Liver (tissue), 9 donors: ENCODE results near the gene SYCN. TPM values are rescaled to one million over a fixed set of nuclear protein-coding genes. Genes with fewer than 3 reads are reported as not detected.

Experiments used
- DNase-seq: peaks from one replicate; pipeline ENCODE4 v3.0.0-alpha.2; 2017; ENCODE audit warnings: low spot score
- H3K27ac ChIP-seq, 2 donors: one replicate each; pipeline ENCODE4 v1.7.0; 2013; ENCODE audit warnings: inconsistent platforms in 2 of 2, low read length in 2 of 2, control low read depth in 1 of 2, low read depth in 1 of 2, mild to moderate bottlenecking in 1 of 2
- H3K27me3 ChIP-seq, 4 donors: one replicate each; pipeline versions ENCODE4 v1.6.1 to v1.7.0; 2013; ENCODE audit warnings: low read length in 3 of 4, inconsistent platforms in 1 of 4, mild to moderate bottlenecking in 1 of 4, moderate library complexity in 1 of 4; ENCODE audit not compliant: control insufficient read depth in 4 of 4, insufficient read depth in 4 of 4
- H3K36me3 ChIP-seq, 4 donors: one replicate each; pipeline versions ENCODE4 v1.6.1 to v1.7.0; 2013; ENCODE audit warnings: low read length in 3 of 4, mild to moderate bottlenecking in 3 of 4, low read depth in 1 of 4, moderate library complexity in 1 of 4; ENCODE audit not compliant: control insufficient read depth in 4 of 4, insufficient read depth in 3 of 4
- H3K4me1 ChIP-seq, 4 donors: one replicate each; pipeline versions ENCODE4 v1.6.1 to v1.7.0; 2013; ENCODE audit warnings: low read length in 3 of 4, mild to moderate bottlenecking in 3 of 4, moderate library complexity in 1 of 4; ENCODE audit not compliant: control insufficient read depth in 4 of 4, insufficient read depth in 4 of 4
- H3K4me3 ChIP-seq, 3 donors: one replicate each; pipeline versions ENCODE4 v1.6.1 to v1.7.0; 2013; ENCODE audit warnings: low read length in 3 of 3, control low read depth in 1 of 3, low read depth in 1 of 3, mild to moderate bottlenecking in 1 of 3
- H3K9ac ChIP-seq, 2 donors: one replicate each; pipeline ENCODE4 v1.7.0; 2013; ENCODE audit warnings: low read length in 2 of 2, mild to moderate bottlenecking in 2 of 2, moderate library complexity in 2 of 2, control low read depth in 1 of 2, low read depth in 1 of 2
- H3K9me3 ChIP-seq, 4 donors: one replicate each; pipeline versions ENCODE4 v1.6.1 to v1.7.0; 2013; ENCODE audit warnings: low read length in 3 of 4; ENCODE audit not compliant: control insufficient read depth in 4 of 4
- EGR1 ChIP-seq, 2 donors: IDR thresholded peaks; 2 replicates each; pipeline ENCODE4 v1.6.1; 2016 to 2018; ENCODE audit warnings: antibody characterized with exemption in 2 of 2, low read depth in 2 of 2
- FOXA1 ChIP-seq: IDR thresholded peaks from 2 replicates; pipeline ENCODE4 v1.6.1; 2016; ENCODE audit warnings: antibody characterized with exemption
- GABPA ChIP-seq, 2 donors: IDR thresholded peaks in 1 of 2; conservative IDR thresholded peaks in 1 of 2; 2 replicates each; pipeline ENCODE4 v1.6.1; 2016; ENCODE audit warnings: antibody characterized with exemption in 2 of 2, mild to moderate bottlenecking in 1 of 2, moderate library complexity in 1 of 2
- HNF4G ChIP-seq: IDR thresholded peaks from 2 replicates; pipeline ENCODE4 v1.6.1; 2016; ENCODE audit warnings: antibody characterized with exemption
- NR2F2 ChIP-seq: IDR thresholded peaks from 2 replicates; pipeline ENCODE4 v1.6.1; 2016; ENCODE audit warnings: antibody characterized with exemption
- RAD21 ChIP-seq, 2 donors: IDR thresholded peaks; 2 replicates each; pipeline ENCODE4 v1.6.1; 2016; ENCODE audit warnings: antibody characterized with exemption in 2 of 2, mild to moderate bottlenecking in 2 of 2
- TAF1 ChIP-seq: conservative IDR thresholded peaks from 2 replicates; pipeline ENCODE4 v1.6.1; 2016; ENCODE audit warnings: antibody characterized with exemption, mild to moderate bottlenecking
- YY1 ChIP-seq: IDR thresholded peaks from 2 replicates; pipeline ENCODE4 v1.6.1; 2016; ENCODE audit warnings: antibody characterized with exemption, mild to moderate bottlenecking
- WGBS: extraction: QIAGEN DNeasy Blood & Tissue Kit; methylation state at CpG from one replicate; pipeline ENCODE4 v1.1.7; 2013; 5-methylcytosine and 5-hydroxymethylcytosine counted together
- polyA plus RNA-seq, 2 donors: library from polyadenylated mRNA; stranded (reverse) in 1 of 2; unstranded in 1 of 2; fragments of 200-250 nt in 1 of 2; fragments of >200 nt in 1 of 2; fragmentation: Nextera tagmentation in 1 of 2; extraction: Ambion mirVana in 1 of 2; gene quantifications; one replicate each; pipeline versions ENCODE4 v1.2.1 to v1.2.3, GENCODE V29; 2013 to 2015
- total RNA-seq, 2 donors: library from RNA; depleted of rRNA; stranded (reverse); fragments of >200 nt; gene quantifications; one replicate each; pipeline ENCODE4 v1.2.3, GENCODE V29; 2014
- TF ChIP-seq, protein P1 (sequence below): IDR thresholded peaks from 2 replicates; pipeline ENCODE4 v1.6.1; 2016; ENCODE audit warnings: antibody characterized with exemption
- TF ChIP-seq, protein P2 (sequence below): fragments of 150-350 bp; IDR thresholded peaks from 2 replicates; pipeline ENCODE4 v1.5.1; 2017; ENCODE audit warnings: improper control_type of control experiment, low read depth, low read length; ENCODE audit not compliant: missing input control
- TF ChIP-seq, protein P3 (sequence below): IDR thresholded peaks from 2 replicates; pipeline ENCODE4 v1.6.1; 2016; ENCODE audit warnings: antibody characterized with exemption
- donor health status: healthy.
- donor health status: healthy.
- donor health status: healthy.
- donor health status: healthy.
- donor health status: healthy.

The SYCN gene
- total and polyA plus RNA-seq, 4 donors, result not detected

- TF ChIP-seq, protein P1, sequence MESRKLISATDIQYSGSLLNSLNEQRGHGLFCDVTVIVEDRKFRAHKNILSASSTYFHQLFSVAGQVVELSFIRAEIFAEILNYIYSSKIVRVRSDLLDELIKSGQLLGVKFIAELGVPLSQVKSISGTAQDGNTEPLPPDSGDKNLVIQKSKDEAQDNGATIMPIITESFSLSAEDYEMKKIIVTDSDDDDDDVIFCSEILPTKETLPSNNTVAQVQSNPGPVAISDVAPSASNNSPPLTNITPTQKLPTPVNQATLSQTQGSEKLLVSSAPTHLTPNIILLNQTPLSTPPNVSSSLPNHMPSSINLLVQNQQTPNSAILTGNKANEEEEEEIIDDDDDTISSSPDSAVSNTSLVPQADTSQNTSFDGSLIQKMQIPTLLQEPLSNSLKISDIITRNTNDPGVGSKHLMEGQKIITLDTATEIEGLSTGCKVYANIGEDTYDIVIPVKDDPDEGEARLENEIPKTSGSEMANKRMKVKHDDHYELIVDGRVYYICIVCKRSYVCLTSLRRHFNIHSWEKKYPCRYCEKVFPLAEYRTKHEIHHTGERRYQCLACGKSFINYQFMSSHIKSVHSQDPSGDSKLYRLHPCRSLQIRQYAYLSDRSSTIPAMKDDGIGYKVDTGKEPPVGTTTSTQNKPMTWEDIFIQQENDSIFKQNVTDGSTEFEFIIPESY, result no peak
- TF ChIP-seq HNF4G, result no peak
- no peak for TF ChIP-seq EGR1 (IDR thresholded peaks at IDR 0.05; ENCODE audit: low read depth in 2 of 2)
Measured at GRCh38 chr19:39168258-39169142, 35.6 kb downstream of the SYCN start (continued).

DNA sequence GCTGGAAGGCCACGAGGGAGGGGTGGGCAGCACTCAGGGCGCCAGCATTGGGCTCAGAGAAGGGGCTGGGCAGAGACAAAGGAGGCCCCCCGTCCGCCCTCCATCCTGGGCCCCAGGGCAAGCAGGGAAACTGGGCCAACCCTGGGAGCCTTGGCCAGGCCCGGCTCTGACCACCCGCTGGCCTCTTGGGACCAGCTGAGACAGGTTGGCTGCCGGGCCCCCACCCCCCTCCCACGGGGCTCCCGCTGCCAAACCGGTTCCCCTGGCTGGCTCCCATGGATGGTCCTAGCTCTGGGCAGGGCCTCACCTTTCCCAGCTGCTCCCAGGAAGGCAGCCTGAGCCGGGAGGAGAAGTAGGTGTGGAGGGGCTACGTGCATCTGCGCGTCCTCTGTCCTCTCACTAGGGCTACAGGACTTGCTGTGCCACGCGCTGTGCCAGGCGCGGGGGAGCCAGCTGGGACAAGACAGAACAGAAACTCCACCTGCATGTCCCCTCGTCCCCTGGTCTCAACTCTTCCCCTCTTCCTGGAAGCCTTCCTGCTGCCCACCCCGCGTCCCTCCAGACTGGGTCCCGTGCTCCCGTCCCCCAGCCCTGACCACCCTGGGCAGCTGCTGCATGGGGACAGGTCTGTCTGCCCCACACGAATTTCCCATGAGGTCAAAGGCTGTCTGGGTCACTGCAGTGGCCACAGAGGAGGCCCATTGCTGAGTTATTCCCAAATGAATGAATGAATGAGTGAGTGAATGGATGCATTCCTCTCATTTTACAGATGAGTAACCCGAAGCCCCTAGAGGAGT is 36.4 kb downstream of the SYCN start:
- TF ChIP-seq YY1, result no peak
- TF ChIP-seq, protein P2, sequence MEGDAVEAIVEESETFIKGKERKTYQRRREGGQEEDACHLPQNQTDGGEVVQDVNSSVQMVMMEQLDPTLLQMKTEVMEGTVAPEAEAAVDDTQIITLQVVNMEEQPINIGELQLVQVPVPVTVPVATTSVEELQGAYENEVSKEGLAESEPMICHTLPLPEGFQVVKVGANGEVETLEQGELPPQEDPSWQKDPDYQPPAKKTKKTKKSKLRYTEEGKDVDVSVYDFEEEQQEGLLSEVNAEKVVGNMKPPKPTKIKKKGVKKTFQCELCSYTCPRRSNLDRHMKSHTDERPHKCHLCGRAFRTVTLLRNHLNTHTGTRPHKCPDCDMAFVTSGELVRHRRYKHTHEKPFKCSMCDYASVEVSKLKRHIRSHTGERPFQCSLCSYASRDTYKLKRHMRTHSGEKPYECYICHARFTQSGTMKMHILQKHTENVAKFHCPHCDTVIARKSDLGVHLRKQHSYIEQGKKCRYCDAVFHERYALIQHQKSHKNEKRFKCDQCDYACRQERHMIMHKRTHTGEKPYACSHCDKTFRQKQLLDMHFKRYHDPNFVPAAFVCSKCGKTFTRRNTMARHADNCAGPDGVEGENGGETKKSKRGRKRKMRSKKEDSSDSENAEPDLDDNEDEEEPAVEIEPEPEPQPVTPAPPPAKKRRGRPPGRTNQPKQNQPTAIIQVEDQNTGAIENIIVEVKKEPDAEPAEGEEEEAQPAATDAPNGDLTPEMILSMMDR, result no peak
- TF ChIP-seq EGR1 (IDR thresholded peaks at IDR 0.05; ENCODE audit: low read depth in 2 of 2), result no peak
- TF ChIP-seq NR2F2, result no peak
- TF ChIP-seq RAD21 (IDR thresholded peaks at IDR 0.05), result no peak
- no peak for TF ChIP-seq FOXA1
- TF ChIP-seq GABPA (IDR thresholded peaks at IDR 0.05 in 1 of 2, conservative IDR thresholded peaks at IDR 0.05 in 1 of 2), result no peak
- TF ChIP-seq, protein P3, sequence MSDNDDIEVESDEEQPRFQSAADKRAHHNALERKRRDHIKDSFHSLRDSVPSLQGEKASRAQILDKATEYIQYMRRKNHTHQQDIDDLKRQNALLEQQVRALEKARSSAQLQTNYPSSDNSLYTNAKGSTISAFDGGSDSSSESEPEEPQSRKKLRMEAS, result no peak
- peak overlapping the region; percentile 2 to 37 for H3K27ac ChIP-seq
- no peak overlapping the region for H3K9ac ChIP-seq
- no peak for DNase-seq
- H3K4me1 ChIP-seq, result peaks cover 6 to 24% (median 14%) of the 10 kb centered on the region in 4 donors
- whole genome bisulfite sequencing, result 78% methylated on average over 25 of the region's 25 CpGs
- H3K9me3 ChIP-seq, result no peaks in the 10 kb centered on the region
- H3K36me3 ChIP-seq, result peaks cover 2 to 19% (median 4%) of the 10 kb centered on the region in 4 donors
- no peak overlapping the region for H3K4me3 ChIP-seq
- no peaks in the 10 kb centered on the region for H3K27me3 ChIP-seq

DNA sequence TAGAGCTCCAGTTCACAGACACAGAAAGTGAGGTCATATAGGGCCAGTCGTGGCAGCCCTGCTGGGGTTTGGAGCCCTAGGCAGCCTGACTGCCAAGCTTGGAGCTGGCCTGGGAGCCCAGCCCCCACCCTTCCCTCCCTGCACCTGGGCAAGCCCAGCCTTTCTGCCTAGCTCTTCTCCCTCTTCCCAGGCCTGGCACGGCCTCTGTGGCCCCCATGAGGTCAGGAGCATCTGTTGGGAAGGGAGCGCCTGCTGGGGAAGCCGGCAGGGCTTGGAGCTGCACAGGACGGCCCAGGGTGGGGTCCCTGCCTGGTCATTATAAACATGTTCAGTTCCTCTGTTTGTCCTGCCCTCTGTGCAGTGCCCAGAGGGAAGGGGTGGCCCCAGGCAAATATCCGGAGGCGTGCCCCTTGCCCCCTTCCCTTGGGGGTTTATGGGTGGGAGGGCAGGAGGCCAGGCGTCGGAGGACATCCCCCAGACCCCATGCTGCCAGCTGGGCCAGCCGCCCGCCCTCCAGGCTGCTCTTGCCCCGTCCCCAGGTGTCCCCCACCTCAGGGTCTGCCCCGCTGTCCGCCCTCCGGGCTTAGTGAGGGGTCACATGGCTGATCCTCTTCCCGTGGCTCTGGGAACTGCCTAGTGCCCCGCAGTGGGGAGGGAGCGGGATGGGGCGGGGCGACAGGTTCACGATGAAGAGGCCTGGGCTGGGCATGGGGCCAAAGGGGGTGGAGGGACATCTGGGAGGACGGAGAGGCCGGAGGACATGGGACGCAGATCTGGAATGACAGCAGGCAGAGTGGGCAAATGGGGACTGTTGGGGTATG is 37.3 kb downstream of the SYCN start:
- 41% methylated on average over 24 of the region's 24 CpGs for WGBS
- Histone ChIP-seq H3K4me3 (no peak overlapping the region), H3K9me3 (no peaks in the 10 kb centered on the region), H3K4me1 (peaks cover 6 to 24% (median 14%) of the 10 kb centered on the region in 4 donors), H3K27me3 (no peaks in the 10 kb centered on the region), H3K36me3 (peaks cover 0 to 14% (median 3%) of the 10 kb centered on the region in 4 donors), H3K27ac (peak overlapping the region; percentile 2 to 37), H3K9ac (no peak overlapping the region)
- TF ChIP-seq, protein P1, result no peak
- no peak for TF ChIP-seq GABPA (IDR thresholded peaks at IDR 0.05 in 1 of 2, conservative IDR thresholded peaks at IDR 0.05 in 1 of 2)
- peak in 1 of 2 donors; percentile 15 for TF ChIP-seq RAD21 (IDR thresholded peaks at IDR 0.05)
- no peak for TF ChIP-seq FOXA1
- TF ChIP-seq TAF1, result no peak
- DNase-seq, result peak; percentile 81
